Neuronal stem cell (in vitro differentiated cells): Measurements from ENCODE around the gene NAPSA.

ENCODE experiments used
- DNase-seq: peaks from one replicate; pipeline ENCODE4 v3.0.0-alpha.2; 2013; ENCODE audit warnings: low spot score
- H2AFZ ChIP-seq: one replicate; pipeline ENCODE4 v1.6.1; 2013; ENCODE audit warnings: mild to moderate bottlenecking, low read length, inconsistent platforms
- H2AK5ac ChIP-seq: 2 replicates; pipeline ENCODE4 v1.6.1; 2013; ENCODE audit warnings: low read depth, mild to moderate bottlenecking, inconsistent platforms, low read length, moderate library complexity, mixed read lengths
- H2BK120ac ChIP-seq: 2 replicates; pipeline ENCODE4 v1.6.1; 2013; ENCODE audit warnings: low read depth, mild to moderate bottlenecking, inconsistent platforms, low read length, moderate library complexity, mixed read lengths
- H2BK12ac ChIP-seq: one replicate; pipeline ENCODE4 v1.6.1; 2013; ENCODE audit warnings: low read length, inconsistent platforms
- H2BK15ac ChIP-seq: 2 replicates; pipeline ENCODE4 v1.6.1; 2013; ENCODE audit warnings: mild to moderate bottlenecking, low read length, inconsistent platforms, mixed read lengths
- H2BK5ac ChIP-seq: one replicate; pipeline ENCODE4 v1.6.1; 2013; ENCODE audit warnings: inconsistent platforms, mild to moderate bottlenecking, low read length, moderate library complexity
- H3K14ac ChIP-seq: one replicate; pipeline ENCODE4 v1.6.1; 2013; ENCODE audit warnings: low read length, inconsistent platforms
- H3K18ac ChIP-seq: 2 replicates; pipeline ENCODE4 v1.6.1; 2013; ENCODE audit warnings: low read length, inconsistent platforms
- H3K23ac ChIP-seq: 2 replicates; pipeline ENCODE4 v1.6.1; 2013; ENCODE audit warnings: low read depth, mild to moderate bottlenecking, mixed read lengths, low read length, inconsistent platforms; ENCODE audit not compliant: poor library complexity
- H3K27ac ChIP-seq: replicated peaks from 3 replicates; pipeline ENCODE4 v1.5.1; 2013; ENCODE audit warnings: low read length, inconsistent platforms
- H3K27me3 ChIP-seq, 3 experiments: 2 replicates each; pipeline ENCODE4 v1.6.1; 2013; ENCODE audit warnings: low read length in 3 of 3, mild to moderate bottlenecking in 2 of 3, inconsistent platforms in 1 of 3, low read depth in 1 of 3, mixed read lengths in 1 of 3, moderate library complexity in 1 of 3; ENCODE audit not compliant: control insufficient read depth in 3 of 3, insufficient read depth in 3 of 3
- H3K36me3 ChIP-seq, 2 donors: replicated peaks in 1 of 2; 2 replicates each; pipeline ENCODE4 v1.6.1; 2013; ENCODE audit warnings: low read length in 2 of 2; ENCODE audit not compliant: control insufficient read depth in 2 of 2, insufficient read depth in 2 of 2
- H3K4ac ChIP-seq: 2 replicates; pipeline ENCODE4 v1.6.1; 2013; ENCODE audit warnings: inconsistent platforms, mild to moderate bottlenecking, low read length, moderate library complexity
- H3K4me1 ChIP-seq, 2 donors: 1 replicate in 1 of 2; 2 replicates in 1 of 2; pipeline ENCODE4 v1.6.1; 2013; ENCODE audit warnings: low read length in 2 of 2, low read depth in 1 of 2; ENCODE audit not compliant: control insufficient read depth in 2 of 2, insufficient read depth in 1 of 2
- H3K4me2 ChIP-seq: one replicate; pipeline ENCODE4 v1.6.1; 2013; ENCODE audit warnings: mild to moderate bottlenecking, low read length, inconsistent platforms; ENCODE audit not compliant: insufficient read depth, poor library complexity, severe bottlenecking
- H3K4me3 ChIP-seq, 2 donors: 2 replicates each; pipeline ENCODE4 v1.5.1; 2013; ENCODE audit warnings: low read length in 2 of 2, mild to moderate bottlenecking in 2 of 2, inconsistent platforms in 1 of 2, moderate library complexity in 1 of 2
- H3K79me1 ChIP-seq: one replicate; pipeline ENCODE4 v1.6.1; 2013; ENCODE audit warnings: low read depth, mild to moderate bottlenecking, inconsistent platforms, low read length, moderate library complexity
- H3K9ac ChIP-seq: one replicate; pipeline ENCODE4 v1.6.1; 2013; ENCODE audit warnings: mild to moderate bottlenecking, low read depth, low read length, inconsistent platforms; ENCODE audit not compliant: poor library complexity
- H3K9me3 ChIP-seq, 2 donors: replicated peaks in 1 of 2; 2 replicates each; pipeline versions ENCODE3 to v1.6.1; 2013; ENCODE audit warnings: low read length in 2 of 2, mild to moderate bottlenecking in 2 of 2, inconsistent platforms in 1 of 2, low read depth in 1 of 2, mixed read lengths in 1 of 2, moderate library complexity in 1 of 2; ENCODE audit not compliant: control insufficient read depth in 2 of 2, insufficient read depth in 1 of 2
- H4K8ac ChIP-seq: one replicate; pipeline ENCODE4 v1.6.1; 2013; ENCODE audit warnings: low read depth, mild to moderate bottlenecking, inconsistent platforms, low read length, moderate library complexity
- H4K91ac ChIP-seq: one replicate; pipeline ENCODE4 v1.6.1; 2013; ENCODE audit warnings: low read length, low read depth, mild to moderate bottlenecking, inconsistent platforms; ENCODE audit not compliant: poor library complexity
- WGBS, 2 donors: extraction: QIAGEN DNeasy Blood & Tissue Kit; methylation state at CpG; one replicate each; pipeline ENCODE4 v1.1.7; 2013; ENCODE audit warnings: missing lambda C conversion rate in 2 of 2, mixed read lengths in 1 of 2; ENCODE audit not compliant: insufficient read length in 2 of 2, insufficient replicate concordance in 1 of 2; ENCODE audit errors: extremely low coverage in 2 of 2; 5-methylcytosine and 5-hydroxymethylcytosine counted together

The NAPSA gene

GRCh38 chr19:50319156-50319555 lies 46.3 kb downstream of the NAPSA start:
- peaks cover 0 to 3% of the 10 kb centered on the region in 2 donors for H3K36me3 ChIP-seq
- H3K4ac ChIP-seq: no peak overlapping the region
- H2AK5ac ChIP-seq: peak overlapping the region; percentile 32
- no peak overlapping the region for H3K14ac ChIP-seq
- no peak overlapping the region for H3K4me3 ChIP-seq
- no peak overlapping the region for H2BK120ac ChIP-seq
- H3K18ac ChIP-seq: no peak overlapping the region
- no peak overlapping the region for H2AFZ ChIP-seq
- peaks cover 5 to 11% of the 10 kb centered on the region in 2 donors for H3K4me1 ChIP-seq
- H4K91ac ChIP-seq: no peak overlapping the region
- peaks cover 0 to 9% (median 8%) of the 10 kb centered on the region in 3 experiments for H3K27me3 ChIP-seq
- WGBS, 2 donors: no CpG with 5 or more reads among the region's 11 CpGs
- no peak for DNase-seq
- H2BK15ac ChIP-seq: no peak overlapping the region
- no peak overlapping the region for H3K4me2 ChIP-seq
- peak overlapping the region; percentile 80 for H3K23ac ChIP-seq
- no peaks in the 10 kb centered on the region for H3K79me1 ChIP-seq
- no peak overlapping the region for H4K8ac ChIP-seq
- H3K9ac ChIP-seq: no peak overlapping the region
- no peak overlapping the region for H2BK5ac ChIP-seq
- no peak overlapping the region for H3K27ac ChIP-seq
- H2BK12ac ChIP-seq: no peak overlapping the region
- no peaks in the 10 kb centered on the region for H3K9me3 ChIP-seq

GRCh38 chr19:50318438-50318837 lies 47.0 kb downstream of the NAPSA start:
- H3K4me3 ChIP-seq: no peak overlapping the region
- no peak overlapping the region for H4K8ac ChIP-seq
- H3K4me2 ChIP-seq: no peak overlapping the region
- H2BK15ac ChIP-seq: no peak overlapping the region
- H3K9ac ChIP-seq: no peak overlapping the region
- H3K14ac ChIP-seq: no peak overlapping the region
- no peak for DNase-seq
- peaks cover 5 to 15% of the 10 kb centered on the region in 2 donors for H3K4me1 ChIP-seq
- H3K9me3 ChIP-seq: no peaks in the 10 kb centered on the region
- no peak overlapping the region for H3K23ac ChIP-seq
- WGBS, 2 donors: no CpG with 5 or more reads among the region's 8 CpGs
- H4K91ac ChIP-seq: no peak overlapping the region
- H3K4ac ChIP-seq: no peak overlapping the region
- no peak overlapping the region for H3K18ac ChIP-seq
- H3K36me3 ChIP-seq: peaks cover 0 to 2% of the 10 kb centered on the region in 2 donors
- no peak overlapping the region for H2BK12ac ChIP-seq
- H3K79me1 ChIP-seq: no peaks in the 10 kb centered on the region
- no peak overlapping the region for H2AK5ac ChIP-seq
- H2BK120ac ChIP-seq: no peak overlapping the region
- H2AFZ ChIP-seq: no peak overlapping the region
- no peak overlapping the region for H3K27ac ChIP-seq
- no peak overlapping the region for H2BK5ac ChIP-seq
- H3K27me3 ChIP-seq: peaks cover 3 to 16% (median 14%) of the 10 kb centered on the region in 3 experiments

GRCh38 chr19:50317115-50317514 lies 48.3 kb downstream of the NAPSA start:
- no peak overlapping the region for H3K14ac ChIP-seq
- H3K36me3 ChIP-seq: no peaks in the 10 kb centered on the region
- H3K23ac ChIP-seq: no peak overlapping the region
- no peak for DNase-seq
- H3K27ac ChIP-seq: no peak overlapping the region
- H3K9ac ChIP-seq: no peak overlapping the region
- WGBS, 2 donors: no CpG with 5 or more reads among the region's 4 CpGs
- H4K91ac ChIP-seq: no peak overlapping the region
- peaks cover 3 to 27% (median 25%) of the 10 kb centered on the region in 3 experiments for H3K27me3 ChIP-seq
- H2AFZ ChIP-seq: no peak overlapping the region
- H3K79me1 ChIP-seq: no peaks in the 10 kb centered on the region
- H3K4ac ChIP-seq: no peak overlapping the region
- peak overlapping the region; percentile 58 for H2BK15ac ChIP-seq
- H3K9me3 ChIP-seq: no peaks in the 10 kb centered on the region
- no peak overlapping the region for H2BK12ac ChIP-seq
- no peak overlapping the region for H2BK5ac ChIP-seq
- H4K8ac ChIP-seq: no peak overlapping the region
- H3K4me1 ChIP-seq: peaks cover 5 to 15% of the 10 kb centered on the region in 2 donors
- peak overlapping the region; percentile 84 for H2AK5ac ChIP-seq
- no peak overlapping the region for H3K4me2 ChIP-seq
- H3K4me3 ChIP-seq: no peak overlapping the region
- H3K18ac ChIP-seq: no peak overlapping the region
- H2BK120ac ChIP-seq: no peak overlapping the region

GRCh38 chr19:50315773-50316448 lies 49.5 kb downstream of the NAPSA start:
- H3K27me3 ChIP-seq: peaks cover 3 to 35% (median 25%) of the 10 kb centered on the region in 3 experiments

More at GRCh38 chr19:50315773-50316448, 49.5 kb downstream of the NAPSA start:
- no peak overlapping the region for H3K14ac ChIP-seq
- H3K36me3 ChIP-seq: no peaks in the 10 kb centered on the region
- H3K4me1 ChIP-seq: peaks cover 5 to 17% of the 10 kb centered on the region in 2 donors
- WGBS, 2 donors: no CpG with 5 or more reads among the region's 18 CpGs
- H3K27ac ChIP-seq: peak overlapping the region; percentile 73
- H2BK120ac ChIP-seq: peak overlapping the region; percentile 9
- H2BK5ac ChIP-seq: peak overlapping the region; percentile 35
- no peak for DNase-seq
- H4K8ac ChIP-seq: peak overlapping the region; percentile 20
- H3K23ac ChIP-seq: no peak overlapping the region
- H2BK12ac ChIP-seq: no peak overlapping the region
- H4K91ac ChIP-seq: no peak overlapping the region
- no peak overlapping the region for H2AK5ac ChIP-seq
- no peak overlapping the region for H3K4ac ChIP-seq
- H3K9ac ChIP-seq: peak overlapping the region; percentile 44
- H2BK15ac ChIP-seq: peak overlapping the region; percentile 37
- H3K4me2 ChIP-seq: peak overlapping the region; percentile 93
- H3K4me3 ChIP-seq: peak overlapping the region; percentile 56 to 75
- H3K9me3 ChIP-seq: no peaks in the 10 kb centered on the region
- peak overlapping the region; percentile 92 for H3K18ac ChIP-seq
- no peaks in the 10 kb centered on the region for H3K79me1 ChIP-seq
- peak overlapping the region; percentile 94 for H2AFZ ChIP-seq
